GM23338 (cell line): Measurements from ENCODE around the gene MYOC. TPM values are rescaled to one million over a fixed set of nuclear protein-coding genes. Genes with fewer than 3 reads are reported as not detected.

Experiments used
- ATAC-seq: fragments of 200-7000 bp; cut with Tn5 transposase; 3 replicates; pipeline ENCODE4 v1.9.1; 2020
- DNase-seq: peaks from one replicate; pipeline ENCODE4 v3.0.0-alpha.2; 2015; ENCODE audit warnings: low spot score
- H2AFZ ChIP-seq: fragments of 200-600 bp; sonication (generic); 2 replicates; pipeline ENCODE4 v1.8.0; 2016; ENCODE audit warnings: antibody characterized with exemption, mild to moderate bottlenecking, moderate library complexity
- H3F3A ChIP-seq: fragments of 200-600 bp; sonication (generic); replicated peaks from 2 replicates; pipeline ENCODE4 v1.8.0; 2017; ENCODE audit warnings: antibody characterized with exemption, mixed run types, low read depth
- H3K27ac ChIP-seq: fragments of 200-600 bp; sonication (generic); 2 replicates; pipeline ENCODE4 v1.6.1; 2016; ENCODE audit warnings: low read depth
- H3K27me3 ChIP-seq: fragments of 200-600 bp; sonication (generic); 2 replicates; pipeline ENCODE4 v1.8.0; 2016; ENCODE audit warnings: mild to moderate bottlenecking, mixed run types, moderate library complexity; ENCODE audit not compliant: insufficient read depth
- H3K36me3 ChIP-seq: fragments of 200-600 bp; sonication (generic); 2 replicates; pipeline ENCODE4 v1.8.0; 2016; ENCODE audit warnings: mild to moderate bottlenecking; ENCODE audit not compliant: insufficient read depth
- H3K4me1 ChIP-seq: fragments of 200-600 bp; sonication (generic); 2 replicates; pipeline ENCODE4 v1.8.0; 2016; ENCODE audit warnings: mild to moderate bottlenecking, moderate library complexity; ENCODE audit not compliant: insufficient read depth
- H3K4me2 ChIP-seq: fragments of 200-600 bp; sonication (generic); 2 replicates; pipeline ENCODE4 v1.7.1; 2017; ENCODE audit warnings: mixed run types
- H3K4me3 ChIP-seq: fragments of 200-600 bp; sonication (generic); 2 replicates; pipeline ENCODE4 v1.6.1; 2016; ENCODE audit warnings: mixed run types
- H3K79me2 ChIP-seq: fragments of 200-600 bp; sonication (generic); replicated peaks from 2 replicates; pipeline ENCODE4 v1.8.0; 2017; ENCODE audit warnings: mild to moderate bottlenecking; ENCODE audit not compliant: insufficient read depth
- H3K9me2 ChIP-seq: fragments of 200-600 bp; sonication (generic); 2 replicates; pipeline ENCODE4 v1.8.0; 2017; ENCODE audit not compliant: insufficient read depth
- H4K20me1 ChIP-seq: fragments of 200-600 bp; sonication (generic); replicated peaks from 2 replicates; pipeline ENCODE4 v1.8.0; 2017; ENCODE audit warnings: mild to moderate bottlenecking; ENCODE audit not compliant: insufficient read depth
- H3K27ac Mint-ChIP-seq: 2 replicates; pipeline ENCODE4 v1.8.0; 2020; ENCODE audit warnings: inconsistent platforms, mild to moderate bottlenecking, moderate library complexity, mixed read lengths
- H3K27me3 Mint-ChIP-seq: 3 replicates; pipeline ENCODE4 v1.8.0; 2022; ENCODE audit warnings: low read depth, mild to moderate bottlenecking, moderate library complexity, mixed read lengths, inconsistent platforms; ENCODE audit not compliant: insufficient read depth, poor library complexity
- H3K36me3 Mint-ChIP-seq: 3 replicates; pipeline ENCODE4 v1.8.0; 2021; ENCODE audit warnings: low read depth, mild to moderate bottlenecking, inconsistent platforms, moderate library complexity, mixed read lengths
- H3K4me1 Mint-ChIP-seq: 3 replicates; pipeline ENCODE4 v1.8.0; 2020; ENCODE audit warnings: mild to moderate bottlenecking, inconsistent platforms, mixed read lengths
- H3K4me3 Mint-ChIP-seq: 3 replicates; pipeline ENCODE4 v1.8.0; 2021; ENCODE audit warnings: moderate library complexity, mild to moderate bottlenecking, inconsistent platforms, mixed read lengths
- H3K9me3 Mint-ChIP-seq: 3 replicates; pipeline ENCODE4 v1.8.0; 2020; ENCODE audit warnings: moderate library complexity, mild to moderate bottlenecking, inconsistent platforms, mixed read lengths
- CTCF ChIP-seq, 2 experiments: fragments of 200-600 bp in 1 of 2; sonication (generic) in 1 of 2; conservative IDR thresholded peaks; 2 replicates each; pipeline versions ENCODE4 v1.5.1 to v1.6.1; 2016 to 2017; ENCODE audit warnings: antibody characterized with exemption in 2 of 2, low read depth in 2 of 2, mild to moderate bottlenecking in 2 of 2, moderate library complexity in 1 of 2
- JUNB ChIP-seq: IDR thresholded peaks from one replicate; pipeline ENCODE4 v1.6.1; 2016; ENCODE audit warnings: antibody characterized with exemption; ENCODE audit not compliant: unreplicated experiment
- POLR2AphosphoS5 ChIP-seq: IDR thresholded peaks from 2 replicates; pipeline ENCODE4 v1.6.1; 2016; ENCODE audit warnings: antibody characterized with exemption, low read depth
- REST ChIP-seq: IDR thresholded peaks from one replicate; pipeline ENCODE4 v1.6.1; 2018; ENCODE audit warnings: antibody characterized with exemption; ENCODE audit not compliant: unreplicated experiment
- ZNF331 ChIP-seq: fragments of 250-450 bp; sonication (Bioruptor Pico); IDR thresholded peaks from 2 replicates; pipeline ENCODE4 v1.5.0; 2020; ENCODE audit warnings: low read depth, mild to moderate bottlenecking, moderate library complexity
- ZNF462 ChIP-seq: fragments of 250-450 bp; sonication (Bioruptor Pico); IDR thresholded peaks from 2 replicates; pipeline ENCODE4 v1.5.0; 2020; ENCODE audit warnings: mild to moderate bottlenecking, moderate library complexity
- polyA plus RNA-seq: library from polyadenylated mRNA; unstranded; fragments of >200 nt; fragmentation: Nextera tagmentation; extraction: Ambion mirVana; gene quantifications from 2 replicates; pipeline ENCODE4 v1.2.1, GENCODE V29; 2016
- total RNA-seq: library from RNA; depleted of rRNA; stranded (reverse); fragments of >200 nt; shearing (Covaris generic); gene quantifications from 2 replicates; pipeline ENCODE4 v1.2.3, GENCODE V29; 2014

Gene MYOC
- total and polyA plus RNA-seq, 2 experiments from 2014 or later = not detected

GRCh38 chr1:171628225-171628624 lies 24.3 kb downstream of the MYOC start:
- H2AFZ ChIP-seq = no peak overlapping the region
- no peaks in the 10 kb centered on the region for H3K79me2 ChIP-seq
- no peaks in the 10 kb centered on the region for H3K27me3 ChIP-seq
- Mint-ChIP-seq H3K36me3 (no peaks in the 10 kb centered on the region), H3K27me3 (peaks cover 5% of the 10 kb centered on the region), H3K4me3 (no peak overlapping the region), H3K9me3 (no peaks in the 10 kb centered on the region; the same call in 1 of the 3 replicates), H3K4me1 (peaks cover 7% of the 10 kb centered on the region; the same call in 1 of the 3 replicates), H3K27ac (no peak overlapping the region)
- no peak for DNase-seq
- no peak overlapping the region for H3K4me3 ChIP-seq
- no peak overlapping the region for H3K27ac ChIP-seq
- H4K20me1 ChIP-seq = no peaks in the 10 kb centered on the region
- ATAC-seq = no peak
- H3F3A ChIP-seq = no peaks in the 10 kb centered on the region
- TF ChIP-seq REST (no peak), CTCF (conservative IDR thresholded peaks at IDR 0.05; ENCODE audit: low read depth in 2 of 2) (no peak), JUNB (no peak), POLR2AphosphoS5 (no peak), ZNF462 (CRISPR knock-in tag) (no peak), ZNF331 (CRISPR knock-in tag) (no peak)
- H3K36me3 ChIP-seq = no peaks in the 10 kb centered on the region
- H3K9me2 ChIP-seq = no peaks in the 10 kb centered on the region
- H3K4me2 ChIP-seq = no peak overlapping the region
- H3K4me1 ChIP-seq = 0 out of 2 replicates have a peak, but pooled peaks cover 4% of the 10 kb centered on the region
